GM19238 (cell line): Measurements from ENCODE around the gene DLGAP4.

ENCODE experiments used
- DNase-seq: peaks from one replicate; pipeline ENCODE4 v3.0.0; 2011; ENCODE audit warnings: low spot score; ENCODE audit not compliant: insufficient read length

DLGAP4 gene

GRCh38 chr20:36320898-36321695, 15.0 kb downstream of the DLGAP4 start:
- no peak for DNase-seq

- no peak for DNase-seq
Observed at GRCh38 chr20:36322131-36322530, 16.0 kb downstream of the DLGAP4 start.

- DNase-seq = no peak
Observed at GRCh38 chr20:36330091-36330490, 24.0 kb downstream of the DLGAP4 start.

GRCh38 chr20:36331209-36331608, 25.1 kb downstream of the DLGAP4 start:
- no peak for DNase-seq

GRCh38 chr20:36333841-36334240, 27.7 kb downstream of the DLGAP4 start:
- no peak for DNase-seq

DNA sequence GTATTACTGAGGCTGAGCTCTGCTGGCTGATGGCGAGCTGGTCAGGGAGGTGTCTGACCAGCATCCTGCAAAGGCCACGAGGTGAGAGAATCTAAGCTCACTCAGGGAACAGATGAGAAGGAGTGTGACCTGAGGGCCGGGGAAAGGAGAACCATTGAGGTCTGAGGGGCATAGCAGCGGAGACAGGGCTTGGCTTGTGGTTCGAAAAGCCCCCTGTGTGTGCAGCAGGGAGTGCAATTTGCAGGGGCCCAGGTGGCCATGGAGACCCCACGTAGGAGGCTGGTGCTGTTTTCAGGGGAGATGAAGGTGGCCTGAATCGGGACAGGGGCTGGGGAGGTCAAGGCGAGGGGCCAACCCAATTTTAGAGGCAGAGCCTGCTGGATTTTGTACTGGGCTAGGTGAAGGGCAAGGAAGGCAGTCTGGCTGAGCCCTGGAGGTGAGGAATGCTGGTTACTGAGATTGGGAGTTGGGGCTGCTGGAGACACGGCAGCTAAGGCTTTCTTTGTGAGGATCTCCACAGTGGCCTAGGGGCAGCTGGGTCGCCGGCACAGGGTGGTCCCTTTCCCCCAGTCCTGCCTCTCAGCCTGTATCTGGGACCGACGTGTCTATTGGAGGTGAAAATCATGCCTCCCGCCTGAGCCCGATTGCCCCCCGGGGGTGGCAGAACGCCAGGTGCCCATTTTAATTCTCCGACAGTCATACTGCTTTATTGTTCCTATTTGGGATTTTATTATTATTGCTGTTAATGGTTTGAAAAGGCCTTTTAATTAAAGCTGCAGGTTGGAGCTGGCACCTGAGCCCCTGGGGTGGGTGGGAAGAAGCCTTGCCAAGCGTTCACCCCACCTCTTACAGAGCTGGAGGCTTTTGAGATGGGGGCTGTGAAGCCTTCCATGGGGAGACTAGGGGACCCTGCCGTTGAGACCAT, 28.4 kb downstream of the DLGAP4 start:
- no peak for DNase-seq

DNA sequence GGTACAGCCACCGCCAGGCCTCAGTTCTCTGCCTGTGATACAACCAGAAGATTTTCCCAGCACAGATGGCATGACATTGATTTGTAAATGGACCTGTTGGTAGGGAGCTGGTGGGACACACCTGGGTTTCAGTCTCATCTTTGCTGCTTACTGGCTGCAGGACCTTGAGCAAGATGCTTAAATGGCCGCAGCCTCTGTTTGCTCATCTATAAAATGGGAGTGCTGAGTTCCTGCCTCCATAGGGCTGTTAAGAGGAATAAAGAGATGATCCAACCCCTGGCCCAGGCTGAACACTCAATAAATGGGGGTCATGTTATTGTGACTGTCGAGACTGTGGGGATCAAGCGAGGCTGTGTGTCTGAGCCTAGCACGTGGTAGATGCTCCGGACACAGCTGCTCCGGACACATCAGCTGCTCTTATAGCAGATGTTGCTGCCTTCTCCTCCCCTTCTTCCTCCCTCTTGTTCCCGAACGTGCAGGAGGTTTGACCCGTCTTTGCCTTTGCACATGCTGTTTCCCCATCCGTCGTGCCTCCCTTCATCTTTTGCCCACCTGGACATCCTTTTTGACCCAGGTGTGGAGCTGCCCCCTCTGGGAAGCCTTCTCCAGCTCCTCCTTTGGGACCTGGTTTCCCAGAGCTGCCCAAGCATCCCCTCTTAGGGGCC, 29.2 kb downstream of the DLGAP4 start:
- DNase-seq = no peak

DNA sequence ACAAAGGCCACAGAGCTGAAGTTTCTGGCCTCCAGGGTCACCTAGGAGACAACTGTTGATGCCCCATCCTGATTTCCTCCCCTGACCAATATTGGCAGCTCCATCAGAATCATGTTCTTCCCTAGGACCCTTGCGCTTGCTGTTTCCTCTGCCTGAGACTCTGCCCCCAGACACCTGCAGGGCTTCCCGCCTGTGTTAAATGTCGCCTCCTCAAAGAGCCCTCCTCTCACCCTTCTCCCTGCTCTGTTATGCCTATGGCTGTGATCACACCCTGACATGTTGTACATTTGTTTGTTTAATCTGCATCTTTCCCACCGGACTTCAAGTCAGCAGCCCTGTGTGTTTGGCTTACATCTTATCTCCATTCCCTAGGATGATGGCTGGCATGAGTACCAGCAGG, 30.1 kb downstream of the DLGAP4 start:
- no peak for DNase-seq

DNA sequence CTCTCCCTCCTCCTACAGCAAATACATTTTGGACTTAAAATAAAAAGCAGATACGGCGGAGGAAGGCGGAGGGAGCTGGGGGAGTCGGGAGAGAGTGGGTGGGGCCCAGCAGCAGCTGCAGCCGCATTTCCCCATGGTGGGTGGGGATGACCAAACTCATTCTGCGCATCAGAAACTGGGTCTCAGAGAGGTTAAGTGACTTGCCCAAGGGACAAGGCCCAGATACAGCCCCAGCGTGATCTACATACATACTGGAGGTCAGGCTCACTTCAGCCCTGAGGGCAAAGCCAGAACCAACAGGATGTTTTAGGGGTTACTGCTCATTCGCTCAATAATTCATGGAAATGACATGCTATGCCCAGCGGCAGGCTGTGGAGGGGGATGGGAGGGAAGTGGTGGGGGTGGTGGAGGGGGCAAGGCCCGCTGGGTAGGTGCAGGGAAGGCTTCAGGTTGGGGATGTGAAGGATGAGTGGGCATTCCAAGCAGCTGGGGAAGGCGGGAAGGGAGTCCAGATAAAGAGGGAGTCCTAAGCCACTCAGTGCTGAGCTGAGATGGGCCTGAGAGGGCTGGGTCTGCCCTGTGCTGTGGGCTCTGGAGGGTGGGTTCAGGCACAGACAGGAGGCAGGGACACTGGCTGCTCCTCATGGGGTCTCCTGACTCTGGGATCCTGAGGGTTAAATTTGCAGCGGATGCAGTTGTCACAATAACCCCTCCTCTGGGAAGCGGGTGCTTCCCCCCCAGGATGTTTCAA, 31.0 kb downstream of the DLGAP4 start:
- no peak for DNase-seq

GRCh38 chr20:36337886-36338285, 31.7 kb downstream of the DLGAP4 start:
- DNase-seq = no peak

DNA sequence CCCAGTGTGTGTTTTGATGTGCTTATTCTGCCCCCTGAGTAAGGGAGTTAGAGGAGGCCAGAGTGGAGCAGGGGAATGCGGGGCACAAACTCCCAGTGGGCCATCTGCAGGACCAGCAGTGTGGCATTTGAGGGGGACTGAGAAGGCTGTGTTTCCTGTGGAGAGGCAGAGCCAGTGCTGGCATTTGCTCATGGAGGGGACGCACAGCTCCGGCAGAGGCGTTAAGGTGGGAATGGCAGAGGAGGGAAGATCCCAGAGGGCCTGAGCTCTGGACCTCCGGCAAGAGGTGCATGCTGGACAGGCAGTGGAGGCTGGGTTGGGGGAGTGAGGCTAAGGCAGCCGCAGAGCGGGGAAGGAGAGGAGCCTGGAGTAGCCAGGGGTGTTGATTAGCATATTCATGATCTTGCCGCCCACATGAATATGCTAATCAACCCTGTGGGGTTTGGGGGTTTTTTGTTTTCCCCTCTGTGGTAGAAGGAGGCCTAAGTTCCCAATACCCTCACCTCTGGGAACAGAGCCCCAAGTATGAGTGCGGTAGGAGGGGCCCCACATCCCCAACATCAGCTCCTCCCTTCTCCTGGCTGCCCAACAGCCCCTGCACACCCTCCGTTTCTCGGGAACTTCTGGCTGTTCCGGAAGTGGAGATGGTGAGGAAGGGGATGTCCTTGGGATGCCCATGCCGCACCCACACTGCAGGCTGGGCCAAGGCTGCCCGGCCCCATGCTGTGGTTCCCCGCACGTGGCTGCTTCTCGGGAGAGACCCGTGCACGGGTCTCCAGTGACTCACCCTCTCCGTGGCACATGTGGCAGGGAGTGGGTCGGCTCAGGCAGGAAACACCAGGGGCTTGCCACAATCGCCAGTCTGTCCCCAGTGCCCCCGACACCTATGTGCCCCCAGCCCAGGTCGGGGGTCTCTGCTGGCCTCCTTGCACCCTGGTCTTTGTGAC, 33.8 kb downstream of the DLGAP4 start:
- DNase-seq = no peak

DNA sequence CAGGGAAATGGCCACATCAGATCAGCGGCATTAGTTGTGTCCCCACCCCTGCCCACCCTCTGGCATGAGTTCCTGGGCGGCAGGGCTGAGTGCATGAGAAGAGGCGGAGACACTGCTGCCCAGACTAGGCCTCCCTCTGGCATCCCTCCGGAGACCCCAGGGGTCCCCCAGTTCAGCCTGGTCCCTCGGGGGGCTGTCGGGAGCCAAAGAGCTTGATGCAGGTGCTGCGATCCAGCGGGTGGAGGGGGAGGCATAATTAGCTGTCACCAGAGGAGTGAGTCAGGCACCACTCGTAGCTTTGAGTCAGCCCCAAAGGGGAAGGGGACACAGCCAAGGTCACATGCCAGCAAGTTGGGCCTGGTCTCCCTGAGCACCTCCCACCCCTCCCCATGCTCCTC, 34.5 kb downstream of the DLGAP4 start:
- DNase-seq = no peak

DNA sequence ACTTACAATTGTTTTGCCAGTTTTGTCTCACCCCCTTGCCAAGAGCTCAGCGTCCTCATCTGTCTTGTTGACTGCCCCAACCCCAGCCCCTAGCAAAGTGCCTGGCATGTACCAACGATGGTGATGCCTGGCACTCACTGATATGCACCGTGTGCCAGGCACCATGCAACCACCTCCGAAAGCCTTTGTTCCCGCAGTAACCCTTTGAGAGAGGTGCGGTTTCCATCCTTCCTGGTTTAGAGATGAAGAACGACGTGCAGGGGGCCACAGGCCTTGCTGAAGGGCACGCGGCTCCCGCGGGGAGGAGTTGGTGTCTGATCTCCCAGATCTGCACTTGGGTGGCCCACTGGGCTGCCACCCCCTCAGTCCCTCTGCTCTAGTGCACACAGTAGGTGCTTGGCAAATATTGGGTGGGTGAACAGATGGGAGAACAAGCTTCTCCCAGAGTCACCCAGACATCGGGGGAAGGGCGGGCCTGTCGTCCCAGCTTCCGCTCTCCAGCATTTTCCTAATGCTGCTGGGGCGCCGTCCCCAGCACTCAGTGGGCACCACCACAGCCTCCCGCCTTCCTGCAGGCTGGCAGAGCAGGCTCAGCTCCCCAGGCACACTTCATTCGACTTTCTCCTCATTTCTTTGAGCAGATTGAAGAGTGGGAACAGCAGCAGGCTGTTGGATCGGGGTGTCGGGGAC, 35.3 kb downstream of the DLGAP4 start:
- DNase-seq = no peak

DNA sequence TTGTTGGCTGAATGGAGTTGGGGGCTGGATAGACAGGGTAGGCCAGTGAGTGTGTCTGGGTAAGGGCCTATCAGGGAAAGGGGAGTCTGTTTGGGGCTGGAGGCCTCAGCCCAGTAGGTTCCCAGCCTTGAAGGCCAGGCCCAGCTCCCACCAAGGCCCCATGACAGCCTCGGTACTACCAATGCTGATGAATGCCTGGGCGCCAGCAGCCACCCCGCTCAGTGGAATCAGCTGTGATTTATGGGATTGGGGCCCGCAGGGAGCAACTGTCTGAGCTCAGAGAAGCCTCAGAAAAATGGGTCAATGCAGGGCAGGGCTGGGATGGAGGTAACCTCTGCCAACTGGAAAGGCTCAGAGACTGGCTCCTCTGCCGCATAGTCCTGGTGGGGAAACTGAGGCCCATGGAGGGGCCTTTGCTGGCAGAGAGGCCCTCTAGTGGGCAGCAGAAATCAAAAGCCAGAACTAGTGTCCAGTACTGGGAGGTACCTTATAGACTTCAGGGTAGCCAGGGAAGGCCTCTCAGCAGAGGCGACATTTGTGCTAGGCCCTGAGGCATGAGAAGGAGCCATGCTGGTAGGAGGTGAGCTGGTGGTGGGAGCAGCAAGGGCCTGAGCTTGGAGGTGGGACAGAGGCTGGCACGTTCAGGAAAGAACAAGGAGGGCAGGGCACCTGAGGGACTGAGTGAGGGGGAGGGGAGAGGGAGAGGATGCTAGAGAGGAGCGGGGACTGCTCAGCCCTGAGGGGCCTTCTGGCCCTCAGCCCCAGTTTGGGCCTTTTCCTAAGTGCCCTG, 36.4 kb downstream of the DLGAP4 start:
- no peak for DNase-seq

DNA sequence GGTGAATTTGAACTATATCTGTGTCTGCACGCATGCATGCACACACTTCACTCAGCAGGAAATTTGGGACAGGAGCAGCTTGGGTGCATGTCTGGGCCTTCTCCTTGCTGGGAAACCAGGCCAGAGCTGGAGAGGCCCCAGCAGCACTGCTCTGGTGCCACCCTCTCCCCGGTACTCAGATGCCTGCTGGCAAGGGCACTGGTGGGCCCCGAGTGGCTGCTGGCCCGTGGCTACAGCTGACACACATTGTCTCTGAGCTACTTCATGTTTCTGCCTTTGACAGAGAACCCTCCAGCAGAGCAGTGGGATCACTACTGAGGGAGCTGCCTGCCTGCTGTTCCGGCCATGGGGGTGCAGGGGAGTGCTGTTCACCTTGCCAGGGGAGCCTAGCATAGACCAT, 37.5 kb downstream of the DLGAP4 start:
- no peak for DNase-seq

DNA sequence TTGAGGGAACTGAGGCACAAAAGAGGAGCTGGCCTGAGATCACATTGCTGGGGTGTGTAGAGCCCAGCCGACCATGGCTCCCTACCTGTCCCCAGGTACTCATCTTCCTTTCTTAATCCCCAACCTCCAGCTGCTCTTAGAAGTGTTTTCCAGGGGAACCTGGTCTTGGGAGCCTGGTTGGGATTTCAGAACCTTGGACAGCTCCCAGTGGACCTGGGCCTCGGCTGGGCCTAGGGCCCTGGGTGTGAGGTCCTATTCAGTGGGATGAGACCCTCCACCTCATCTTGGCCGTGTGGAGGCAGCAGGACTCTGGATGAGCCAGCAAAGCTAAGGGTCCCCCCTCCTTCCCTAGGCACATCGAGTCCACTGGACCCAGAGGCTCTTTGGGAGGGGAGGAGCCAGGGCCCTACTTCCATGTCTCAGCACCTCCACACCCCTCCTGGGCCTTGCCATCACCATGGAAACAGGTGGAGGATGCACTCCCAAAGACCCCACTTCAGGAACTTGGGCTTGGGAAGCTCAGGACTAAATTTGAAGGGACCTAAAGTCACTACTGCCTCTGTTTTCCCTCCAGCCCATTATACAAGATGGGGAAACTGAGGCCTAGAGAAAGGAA, 38.5 kb downstream of the DLGAP4 start:
- no peak for DNase-seq

- DNase-seq = no peak
Observed at GRCh38 chr20:36346256-36346655, 40.1 kb downstream of the DLGAP4 start.
